GM18868 (cell line): Measurements from ENCODE around the gene SMAD1.

ENCODE experiments used
- ATAC-seq: cut with Tn5 transposase; IDR thresholded peaks from one replicate; pipeline ENCODE4 v1.9.1; 2021; ENCODE audit warnings: mild to moderate bottlenecking, moderate library complexity; ENCODE audit not compliant: unreplicated experiment

SMAD1 gene

DNA sequence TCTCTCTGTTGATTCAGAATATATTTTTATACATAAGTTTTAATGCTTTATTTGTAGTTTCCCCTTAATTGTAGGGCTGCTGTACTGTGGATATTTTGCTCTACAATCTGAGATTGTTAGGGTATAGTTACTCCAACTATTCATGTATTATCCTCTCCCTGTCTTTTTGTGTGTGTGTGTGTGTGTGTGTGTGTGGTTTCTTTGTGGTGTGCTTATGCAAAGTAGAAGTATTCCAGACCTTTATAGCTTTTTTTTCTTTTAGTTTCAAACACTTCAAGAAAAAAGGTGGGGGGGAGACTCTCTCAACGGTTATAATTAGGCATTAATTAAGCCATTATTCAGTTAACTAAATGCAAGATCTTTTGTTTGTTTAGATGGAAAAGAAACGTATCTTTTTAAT lies 6.7 kb downstream of the SMAD1 start:
- ATAC-seq = no peak

DNA sequence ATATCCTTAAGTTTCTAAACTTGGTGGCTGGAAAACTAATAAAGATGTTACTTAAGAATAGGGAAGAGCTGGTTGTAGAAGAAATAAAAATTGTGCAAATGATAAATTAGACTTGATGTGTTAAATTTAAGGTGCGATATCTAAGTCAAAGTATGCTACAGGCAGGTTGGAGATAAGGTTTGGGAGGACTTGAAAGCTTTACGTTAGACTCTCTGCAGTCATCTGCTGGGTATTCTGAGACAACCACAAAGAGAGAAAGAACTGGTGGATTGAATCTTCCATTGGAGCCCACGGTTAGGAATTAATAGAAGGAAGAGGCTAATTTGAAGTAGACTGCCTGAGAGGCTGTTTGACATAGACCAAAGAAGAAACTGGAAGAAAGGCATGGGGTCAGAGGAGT lies 7.9 kb downstream of the SMAD1 start:
- no peak for ATAC-seq

DNA sequence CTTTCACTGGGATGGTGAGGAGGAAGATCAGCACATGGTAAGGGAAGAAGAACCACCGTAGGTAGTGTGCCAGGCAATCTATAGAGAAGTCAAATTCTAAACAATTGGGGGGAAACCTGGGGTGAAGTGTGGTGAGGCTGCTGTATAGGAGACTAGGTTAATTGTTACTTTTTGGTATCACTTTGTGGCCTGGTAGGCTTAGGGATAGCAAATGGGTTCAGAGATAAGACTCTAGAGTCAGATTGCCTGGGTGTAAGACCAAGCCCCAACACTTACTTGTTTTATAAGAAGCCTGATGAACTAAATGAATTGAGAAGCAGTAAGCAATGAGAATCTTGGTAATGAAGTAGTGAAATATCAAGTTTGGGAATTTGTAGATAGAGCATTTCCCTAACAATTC lies 8.7 kb downstream of the SMAD1 start:
- no peak for ATAC-seq

DNA sequence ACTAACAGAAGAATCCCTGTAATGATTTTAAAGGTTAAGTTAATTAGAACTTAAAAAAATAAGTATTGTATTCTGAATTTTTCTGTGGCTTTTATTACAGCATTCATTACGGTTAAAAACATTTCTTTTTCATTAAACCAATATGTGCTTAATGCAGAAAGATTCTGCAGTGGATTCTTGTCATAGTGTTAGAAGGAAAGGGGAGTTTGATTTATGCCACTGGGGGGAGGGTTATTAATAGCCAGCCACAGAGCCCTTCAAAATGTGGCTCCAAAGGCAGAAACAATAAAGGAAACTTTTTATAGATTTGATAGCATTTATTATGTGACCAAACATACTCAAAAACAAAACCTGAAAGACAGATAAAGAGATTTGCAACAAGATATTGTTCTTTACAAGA lies 9.1 kb downstream of the SMAD1 start:
- ATAC-seq = no peak

DNA sequence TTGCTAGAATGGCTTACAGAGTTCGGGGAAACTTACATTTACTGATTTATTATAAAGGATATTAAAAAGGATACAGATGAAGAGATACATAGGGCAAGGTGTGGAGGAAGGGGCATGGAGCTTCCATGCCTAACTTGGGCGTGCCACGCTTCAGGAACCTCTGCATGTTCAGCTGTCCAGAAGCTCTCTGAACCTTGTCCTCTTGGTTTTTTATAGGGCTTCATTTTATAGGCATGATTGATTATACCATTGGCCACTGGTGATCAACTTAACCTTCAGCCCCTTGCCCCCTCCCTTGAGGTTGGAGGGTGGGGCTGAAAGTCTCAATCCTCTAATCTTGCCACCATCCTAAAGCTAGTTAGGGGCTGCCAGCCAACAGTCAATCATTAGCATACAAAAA lies 10.7 kb downstream of the SMAD1 start:
- no peak for ATAC-seq

DNA sequence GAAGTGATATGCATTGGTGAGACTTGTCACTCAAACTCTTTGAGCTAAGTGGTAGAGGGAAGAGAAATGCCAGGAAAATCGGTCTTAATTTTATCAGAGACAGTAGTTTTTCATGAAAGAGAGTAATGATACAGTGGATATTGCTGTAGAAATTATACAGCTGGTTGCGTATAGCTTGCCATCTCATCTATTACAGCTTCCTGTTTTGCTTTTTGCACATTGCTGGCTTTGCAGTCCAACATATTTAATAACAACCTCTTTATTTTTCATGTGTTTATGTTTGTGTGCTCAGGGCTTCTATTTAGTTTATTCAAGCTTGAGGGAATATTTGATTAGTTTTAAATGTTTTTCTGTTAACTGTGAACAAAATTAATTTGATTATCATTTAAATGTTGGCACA lies 11.5 kb downstream of the SMAD1 start:
- no peak for ATAC-seq

DNA sequence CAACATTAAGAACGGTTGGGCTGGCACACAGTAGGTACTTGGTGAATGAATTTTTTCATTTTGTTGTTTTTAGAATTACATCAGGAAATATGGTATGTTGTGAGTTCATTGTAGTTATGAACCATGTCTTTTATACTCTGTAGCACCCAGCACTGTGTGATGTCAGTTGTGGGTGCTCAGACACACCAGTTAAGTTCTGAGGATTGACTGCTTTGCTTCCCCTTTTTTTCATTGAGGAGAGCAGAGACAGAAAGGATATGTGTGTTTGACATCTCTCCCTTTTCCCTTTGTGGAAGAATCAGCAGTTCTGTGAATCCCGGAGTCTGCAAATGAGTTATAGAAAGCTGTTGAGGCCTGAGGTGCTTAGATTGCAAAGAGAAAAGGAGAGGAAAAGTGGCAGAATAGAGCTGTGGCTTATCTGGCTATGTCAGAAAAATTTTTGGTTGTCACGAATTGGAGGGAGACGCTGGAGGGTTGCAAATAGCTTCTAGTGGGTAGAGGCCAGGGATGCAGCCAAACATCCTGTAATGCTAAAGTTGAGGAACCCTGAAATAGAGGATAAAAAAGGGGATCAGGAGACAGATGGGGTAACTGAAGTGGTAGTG lies 13.1 kb downstream of the SMAD1 start:
- no peak for ATAC-seq

DNA sequence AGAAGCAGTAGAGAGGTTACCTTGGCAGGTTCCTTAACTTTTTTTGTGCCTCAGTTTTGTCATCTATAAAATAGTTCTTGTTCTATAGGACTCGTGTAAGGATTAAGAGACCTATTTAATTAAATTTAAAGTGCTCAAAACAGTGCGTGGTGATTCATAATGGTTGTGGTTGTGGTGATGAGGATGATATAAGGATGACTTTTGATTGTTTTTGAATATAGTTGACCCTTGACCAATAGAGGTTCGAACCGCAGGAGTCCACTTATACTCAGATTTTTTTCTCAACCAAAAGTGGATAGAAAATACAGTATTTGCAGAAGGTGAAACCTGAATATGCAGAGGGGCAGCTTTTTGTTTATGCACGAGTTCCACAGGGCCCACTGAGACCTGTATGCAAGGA lies 14.6 kb downstream of the SMAD1 start:
- ATAC-seq = no peak

DNA sequence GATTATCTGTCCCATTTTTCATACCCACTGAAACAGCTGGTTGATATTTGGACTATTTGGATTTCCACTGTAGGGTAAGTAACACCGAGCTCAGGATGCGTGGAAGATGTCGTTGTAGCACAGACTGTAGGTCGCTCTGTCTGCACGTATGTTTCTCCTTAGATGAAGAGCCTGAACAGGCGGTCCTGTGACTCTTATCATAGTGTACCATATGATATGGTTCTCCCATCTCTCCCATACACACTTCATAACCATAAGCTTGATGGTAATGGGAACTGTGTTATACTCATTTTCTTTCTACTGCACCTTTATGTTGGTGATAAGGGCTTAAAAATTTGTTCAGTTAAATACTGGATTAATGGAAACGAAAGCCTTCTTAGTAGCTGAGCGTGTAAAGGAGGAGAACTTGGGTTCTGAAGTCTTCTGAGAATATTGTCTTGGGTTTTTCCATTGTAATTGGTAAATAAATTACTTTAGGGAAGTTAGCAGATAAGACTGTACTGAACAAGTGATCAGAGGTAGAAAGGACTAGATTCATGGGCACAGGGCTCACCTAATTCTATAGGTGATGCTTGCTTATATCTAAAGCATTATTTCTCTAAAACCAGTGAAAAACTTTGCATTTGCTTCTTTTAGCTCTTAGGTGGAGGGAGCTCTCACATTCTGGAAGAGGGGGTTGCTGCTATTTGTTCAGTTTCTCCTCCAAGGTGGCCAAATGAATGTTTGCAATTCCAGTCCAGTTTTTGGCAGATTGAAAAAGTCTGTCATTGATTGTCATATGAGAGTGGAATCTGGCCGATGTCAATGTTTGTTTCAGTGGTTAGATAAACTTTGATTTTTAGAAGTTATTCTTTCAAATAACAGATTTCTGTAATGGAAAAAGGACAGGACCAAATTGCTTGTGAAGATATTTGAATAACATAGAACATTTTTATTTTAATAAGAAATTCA lies 15.8 kb downstream of the SMAD1 start:
- no peak for ATAC-seq

DNA sequence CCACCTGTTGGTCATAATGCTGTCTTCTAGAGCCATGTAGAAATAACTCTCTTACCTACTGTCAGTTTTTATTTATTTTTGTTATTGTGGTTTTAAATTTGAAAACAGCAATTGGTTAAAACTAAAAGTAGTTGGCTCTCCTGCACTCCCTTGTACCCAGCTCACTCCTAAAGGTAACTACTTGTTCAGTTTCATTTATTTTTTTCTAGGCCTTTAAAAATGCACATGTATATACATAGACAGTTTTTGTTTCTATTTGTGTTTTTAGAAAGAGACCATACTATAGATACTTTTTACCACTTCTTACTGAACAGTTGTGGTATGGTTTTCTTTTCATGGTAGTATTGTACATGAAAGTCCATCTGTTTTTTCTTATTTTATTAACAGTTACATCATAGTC lies 16.8 kb downstream of the SMAD1 start:
- peak; percentile 44 for ATAC-seq

DNA sequence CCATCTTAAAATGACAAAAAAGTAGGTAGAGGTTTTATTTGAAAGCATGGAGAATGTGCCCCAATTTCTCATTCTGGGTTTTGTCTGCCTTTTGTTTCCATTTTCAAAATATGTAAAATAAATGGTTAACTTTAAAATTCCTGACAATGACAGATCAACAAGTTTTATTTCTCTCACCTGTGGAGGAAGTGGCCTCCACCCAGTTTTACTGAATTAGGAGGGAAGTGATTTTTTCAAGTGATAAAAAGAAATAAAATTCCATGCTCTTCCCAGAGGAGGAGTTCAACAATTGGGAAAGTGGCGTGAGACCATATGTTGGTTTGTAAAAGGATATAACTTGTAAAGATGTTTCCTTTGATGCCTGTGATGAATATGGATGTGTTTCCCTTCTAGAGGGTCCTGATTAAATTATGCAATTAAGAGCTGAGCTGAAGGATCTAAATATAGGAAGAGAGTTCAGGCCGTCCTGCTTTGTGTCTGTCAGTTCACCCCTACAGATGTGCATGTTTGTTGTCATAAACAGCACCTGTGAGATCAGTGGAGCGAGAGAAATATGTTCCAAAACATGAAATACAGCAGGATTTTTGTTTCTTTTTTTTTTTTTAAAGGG lies 19.5 kb downstream of the SMAD1 start:
- ATAC-seq = peak; percentile 57

DNA sequence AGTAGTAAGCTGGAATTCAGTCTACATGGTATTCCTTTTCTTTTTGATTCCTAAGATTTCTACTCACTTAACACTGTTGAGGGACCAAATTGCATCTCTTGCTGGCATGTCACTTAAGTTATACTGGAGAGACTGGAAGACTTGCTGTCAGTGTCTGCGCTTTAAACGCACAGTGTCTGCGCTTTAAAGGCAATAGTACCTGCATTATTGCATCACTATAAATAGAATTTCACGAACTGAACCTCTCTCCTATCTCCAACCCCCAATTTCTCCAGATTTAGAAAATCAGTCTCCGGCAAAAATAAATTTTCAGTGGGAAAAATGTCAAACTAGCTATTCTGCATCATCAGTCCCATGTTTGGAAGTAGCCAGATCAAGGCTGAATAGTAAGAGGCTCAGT lies 21.2 kb downstream of the SMAD1 start:
- no peak for ATAC-seq

DNA sequence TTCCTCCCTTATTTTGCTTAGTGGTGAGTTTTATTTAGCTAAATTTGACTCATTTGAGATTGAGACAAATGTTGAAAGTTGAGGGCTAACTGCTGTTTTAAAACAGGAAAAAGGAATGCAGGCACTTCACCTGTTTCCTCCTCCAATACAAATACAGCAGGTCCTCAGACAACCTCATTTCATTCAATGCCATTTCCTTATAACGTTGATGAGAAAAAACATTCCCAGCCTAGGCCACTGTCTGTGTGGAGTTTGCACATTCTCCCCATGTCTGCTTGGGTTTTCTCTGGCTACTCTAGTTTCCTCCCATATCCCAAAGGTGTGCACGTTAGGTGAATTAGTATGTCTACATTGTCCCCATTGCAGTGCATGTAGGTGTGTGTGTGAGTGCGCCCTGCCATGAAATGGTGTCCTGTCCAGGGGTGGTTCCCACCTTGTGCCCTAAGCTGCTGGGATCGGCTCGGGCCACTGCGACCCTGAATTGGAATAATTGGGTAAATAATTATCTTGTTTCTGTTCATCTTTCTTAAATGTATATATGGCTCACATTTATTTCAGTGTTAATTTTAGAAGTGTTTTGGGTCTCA lies 21.9 kb downstream of the SMAD1 start:
- no peak for ATAC-seq

DNA sequence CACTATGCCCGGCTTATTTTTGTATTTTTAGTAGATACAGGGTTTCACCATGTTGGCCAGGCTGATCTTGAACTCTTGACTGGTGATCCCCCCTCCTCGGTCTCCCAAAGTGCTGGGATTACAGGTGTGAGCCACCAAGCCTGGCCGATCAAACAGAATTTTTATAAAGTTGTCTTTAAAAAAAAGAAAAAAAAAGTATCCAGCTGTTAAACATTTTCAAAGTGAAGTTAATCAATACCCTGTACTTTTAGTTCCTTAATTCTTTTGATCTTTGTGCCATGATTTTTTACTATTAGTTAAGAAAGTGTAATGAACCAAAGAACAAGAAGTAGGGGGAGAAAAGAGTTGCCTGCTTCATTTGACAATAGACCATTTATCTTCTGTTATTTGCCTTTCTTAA lies 24.3 kb downstream of the SMAD1 start:
- no peak for ATAC-seq

DNA sequence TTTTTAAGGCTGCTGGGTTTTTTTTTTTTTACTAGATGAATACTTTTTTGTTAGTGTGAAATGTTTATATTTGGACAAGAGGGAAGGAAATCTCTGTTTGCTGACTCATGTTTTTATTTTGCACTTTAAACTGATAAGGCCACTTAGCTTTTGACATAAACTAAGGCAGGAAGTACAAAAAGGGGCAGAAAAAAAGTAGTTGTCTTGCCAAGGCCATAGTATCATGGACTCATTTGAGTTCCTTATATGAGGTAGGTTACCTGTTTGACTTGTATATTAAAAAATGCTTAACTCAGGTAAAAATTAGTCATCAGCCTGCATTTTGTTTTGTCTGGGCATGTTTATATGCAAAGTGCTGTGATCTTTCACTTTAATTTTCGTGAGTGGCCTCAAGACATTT lies 26.0 kb downstream of the SMAD1 start:
- no peak for ATAC-seq

DNA sequence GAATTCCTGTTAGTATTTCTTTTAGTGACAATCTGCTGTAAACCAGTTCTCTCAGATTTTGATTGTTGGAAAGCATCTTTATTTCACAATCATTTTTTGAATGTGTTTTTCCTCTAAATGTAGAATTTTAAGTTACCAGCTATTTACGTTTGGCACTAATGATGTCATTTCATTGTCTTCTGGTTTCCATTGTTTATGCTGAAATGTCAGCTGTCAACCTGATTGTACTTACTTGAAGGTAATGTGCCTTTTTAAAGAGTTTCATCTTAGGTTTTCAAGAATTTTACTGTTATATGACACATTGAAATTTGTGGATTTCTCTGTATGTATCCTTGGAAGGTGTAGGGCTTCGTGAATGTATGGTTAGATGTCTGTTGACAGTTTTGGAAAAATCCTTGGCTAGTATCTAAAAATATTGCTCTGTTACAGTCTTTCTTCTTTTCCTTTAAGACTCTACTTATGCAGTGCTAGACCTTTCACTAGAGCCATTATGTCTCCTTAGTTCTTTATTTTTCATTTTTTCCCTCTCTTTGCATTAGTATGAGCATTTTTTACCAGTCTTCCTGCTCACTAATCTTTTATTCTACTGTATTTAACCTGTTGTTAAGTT lies 30.4 kb downstream of the SMAD1 start:
- ATAC-seq = no peak

DNA sequence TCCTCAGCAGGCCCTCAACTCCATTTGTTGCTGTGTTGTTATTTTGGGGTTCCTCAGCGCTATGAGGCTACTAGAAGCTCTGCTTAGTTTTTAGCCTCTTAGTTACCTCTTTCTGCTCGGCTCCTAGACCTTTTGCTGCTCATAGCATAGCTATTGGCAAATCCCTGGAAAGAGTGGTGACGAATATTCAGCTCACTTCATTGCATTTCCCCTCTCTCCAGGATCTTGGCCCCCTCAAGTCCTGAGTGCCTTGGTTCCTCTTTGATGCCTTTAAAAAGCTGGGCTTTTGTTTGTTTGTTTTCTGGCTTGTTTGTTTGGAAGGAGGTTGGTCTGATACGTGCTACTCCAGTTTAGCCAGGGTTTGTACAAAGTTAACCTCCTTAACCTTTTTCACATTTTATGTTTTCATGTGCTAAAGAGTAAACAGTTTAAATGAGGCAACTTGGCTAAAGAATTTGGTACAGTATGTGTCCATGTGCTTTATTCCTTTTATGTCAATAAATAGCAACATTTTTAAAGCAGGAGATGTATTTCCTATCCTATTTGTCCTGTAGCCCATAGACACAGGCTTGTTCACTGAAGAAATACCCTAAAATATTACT lies 31.5 kb downstream of the SMAD1 start:
- no peak for ATAC-seq

DNA sequence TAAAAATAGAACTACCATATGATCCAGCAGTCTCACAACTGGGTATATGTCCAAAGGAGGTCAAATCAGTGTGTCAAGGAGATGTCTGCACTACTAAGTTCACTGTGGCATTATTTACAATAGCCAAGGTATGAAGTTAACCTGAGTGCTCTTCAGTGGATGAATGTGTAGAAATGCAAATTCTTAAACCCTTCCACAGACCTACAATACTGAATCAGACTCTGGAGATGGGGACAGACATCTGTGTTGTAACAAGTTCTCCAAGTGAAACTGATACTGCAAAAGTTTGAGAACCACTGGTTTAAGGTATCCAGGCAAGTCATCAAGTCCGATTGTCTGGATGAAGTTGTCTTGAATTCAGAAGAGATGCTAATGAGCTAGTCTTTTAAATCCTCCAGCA lies 38.5 kb downstream of the SMAD1 start:
- no peak for ATAC-seq

DNA sequence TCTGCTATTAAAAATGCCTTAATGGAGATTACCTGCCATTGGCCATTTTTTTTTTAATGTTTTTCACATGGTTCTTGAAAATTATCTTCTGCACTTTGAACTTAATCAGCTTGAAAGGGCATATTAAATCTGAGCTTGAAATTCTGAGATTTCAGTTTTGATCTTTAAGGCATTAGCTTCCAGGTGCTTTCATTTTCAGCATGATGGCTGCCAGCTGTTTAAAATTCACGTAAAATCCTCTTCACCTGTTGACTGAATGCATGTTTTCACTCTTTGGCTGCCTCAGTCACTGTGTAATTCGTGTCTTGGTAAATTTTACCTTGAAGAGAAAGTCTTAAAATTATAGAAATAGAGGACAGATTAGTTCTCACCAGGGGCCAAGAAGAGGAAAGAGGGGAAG lies 39.6 kb downstream of the SMAD1 start:
- ATAC-seq = peak; percentile 37

DNA sequence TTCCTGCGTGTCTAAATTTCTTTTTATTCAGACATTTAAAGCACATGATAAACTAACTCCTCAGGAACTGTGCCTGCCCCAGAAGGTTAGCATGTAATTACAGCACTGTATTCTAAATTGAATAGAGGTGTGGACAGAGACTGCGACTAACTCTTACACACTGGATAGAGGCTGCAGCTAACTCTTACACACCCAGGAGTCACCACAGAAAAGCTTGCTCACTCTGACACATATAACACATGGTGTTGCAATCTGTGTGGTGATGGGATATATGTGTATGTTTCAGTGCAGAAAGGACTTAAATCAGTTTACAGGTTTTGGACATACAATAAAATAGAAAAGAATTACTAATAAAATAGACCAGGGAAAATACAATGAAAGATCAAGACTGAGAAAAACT lies 41.5 kb downstream of the SMAD1 start:
- ATAC-seq = no peak

DNA sequence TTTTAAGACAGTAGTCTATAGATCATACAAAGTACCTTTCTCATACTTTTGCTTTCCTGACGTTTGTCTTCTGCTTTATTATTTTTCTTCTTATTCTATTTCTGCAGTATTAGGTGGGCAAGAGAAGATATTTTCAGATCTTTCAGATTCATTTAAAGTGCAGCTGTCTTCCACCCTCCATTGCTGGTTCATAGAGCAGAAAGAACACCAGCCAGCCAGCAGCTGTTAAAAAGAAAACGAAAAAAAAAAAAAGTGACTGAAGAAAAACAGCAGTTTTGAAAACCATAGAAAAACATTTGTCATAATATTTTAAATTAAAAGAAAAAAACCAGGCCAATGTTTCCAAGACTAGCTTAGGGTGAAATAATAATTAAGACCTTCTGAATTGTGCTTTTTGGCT lies 42.9 kb downstream of the SMAD1 start:
- ATAC-seq = no peak
